Esophagus (tissue), 2 donors: ENCODE data around the gene SCN1A. TPM values are rescaled to one million over a fixed set of nuclear protein-coding genes. Genes with fewer than 3 reads are reported as not detected.

Experiments used
- H3K27ac ChIP-seq, 2 donors: one replicate each; pipeline ENCODE4 v1.5.1; 2013; ENCODE audit warnings: low read depth in 2 of 2, mild to moderate bottlenecking in 2 of 2, inconsistent platforms in 1 of 2, low read length in 1 of 2, moderate library complexity in 1 of 2
- H3K27me3 ChIP-seq, 2 donors: one replicate each; pipeline ENCODE4 v1.6.1; 2013; ENCODE audit warnings: low read length in 2 of 2, control low read depth in 1 of 2, mild to moderate bottlenecking in 1 of 2; ENCODE audit not compliant: insufficient read depth in 2 of 2, control insufficient read depth in 1 of 2
- H3K36me3 ChIP-seq, 2 donors: one replicate each; pipeline ENCODE4 v1.6.1; 2013; ENCODE audit warnings: low read length in 1 of 2; ENCODE audit not compliant: control insufficient read depth in 2 of 2, insufficient read depth in 2 of 2
- H3K4me1 ChIP-seq, 2 donors: one replicate each; pipeline ENCODE4 v1.6.1; 2013; ENCODE audit warnings: low read length in 1 of 2; ENCODE audit not compliant: control insufficient read depth in 2 of 2, insufficient read depth in 2 of 2
- H3K4me3 ChIP-seq, 2 donors: one replicate each; pipeline ENCODE4 v1.5.1; 2013; ENCODE audit warnings: low read length in 2 of 2, mild to moderate bottlenecking in 2 of 2, low read depth in 1 of 2, moderate library complexity in 1 of 2
- H3K9me3 ChIP-seq, 2 donors: one replicate each; pipeline ENCODE4 v1.6.1; 2013; ENCODE audit warnings: mild to moderate bottlenecking in 2 of 2, low read depth in 1 of 2, low read length in 1 of 2, moderate library complexity in 1 of 2; ENCODE audit not compliant: control insufficient read depth in 2 of 2, insufficient read depth in 1 of 2
- WGBS, 2 donors: extraction: QIAGEN DNeasy Blood & Tissue Kit; methylation state at CpG; one replicate each; pipeline ENCODE4 v1.1.7; 2013; 5-methylcytosine and 5-hydroxymethylcytosine counted together
- polyA plus RNA-seq, 2 donors: library from polyadenylated mRNA; stranded (reverse); fragments of 200-250 nt; gene quantifications; one replicate each; pipeline ENCODE4 v1.2.3, GENCODE V29; 2013
- donor health status: healthy with polysubstance abuse.
- donor health status: Bipolar disorder and iron deficiency.

SCN1A gene
- polyA plus RNA-seq, 2 donors, result not detected

DNA sequence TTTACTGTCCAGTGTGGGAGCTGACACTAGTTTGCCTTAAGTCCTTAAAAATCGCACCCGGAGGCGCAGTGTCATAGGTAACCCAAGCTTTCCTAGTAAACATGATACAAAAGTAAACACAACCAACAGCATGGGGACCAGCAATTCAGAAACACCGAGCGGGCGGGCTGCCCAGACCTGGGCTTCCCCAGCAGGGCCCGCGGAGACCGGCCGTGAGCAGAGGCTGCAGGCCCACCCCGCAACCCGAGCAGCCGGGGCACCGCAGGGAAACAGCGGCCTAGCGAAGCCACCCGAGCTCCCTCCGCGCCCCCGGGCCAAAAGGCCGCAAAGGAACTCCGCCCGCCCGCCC, 174.5 kb downstream of the SCN1A start:
- no peaks in the 10 kb centered on the region for H3K27me3 ChIP-seq
- H3K9me3 ChIP-seq, result no peaks in the 10 kb centered on the region
- H3K27ac ChIP-seq, result peak overlapping the region; percentile 76 to 93
- H3K36me3 ChIP-seq, result no peaks in the 10 kb centered on the region
- WGBS, 2 donors, result 0% methylated on average over 22 to 24 of the region's 24 CpGs
- peak overlapping the region; percentile 77 to 99 for H3K4me3 ChIP-seq
- no peaks in the 10 kb centered on the region for H3K4me1 ChIP-seq

DNA sequence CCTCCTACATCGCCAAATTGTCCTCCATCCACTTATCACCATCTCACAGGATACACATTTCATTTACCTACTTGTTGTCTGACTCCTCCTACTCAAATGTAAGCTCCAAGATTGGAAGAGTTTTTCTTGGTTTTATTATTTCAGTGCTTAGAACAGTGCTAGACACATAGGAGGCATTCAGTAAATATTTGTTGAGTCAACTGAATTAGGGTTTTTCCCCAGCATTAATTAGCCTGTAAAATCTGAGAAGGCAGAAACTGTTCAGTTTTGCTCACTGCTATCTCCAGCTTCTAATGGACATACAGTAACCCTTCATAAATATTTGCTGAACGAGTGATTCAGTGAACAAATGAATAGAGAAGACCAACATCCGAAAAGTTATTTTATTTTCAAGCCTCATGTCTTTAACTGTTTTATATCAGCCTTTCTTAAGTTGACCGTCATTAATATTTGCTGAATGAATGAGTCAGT, 175.0 kb downstream of the SCN1A start:
- H3K9me3 ChIP-seq, result no peaks in the 10 kb centered on the region
- no peak overlapping the region for H3K27ac ChIP-seq
- no peaks in the 10 kb centered on the region for H3K4me1 ChIP-seq
- H3K27me3 ChIP-seq, result no peaks in the 10 kb centered on the region
- no peaks in the 10 kb centered on the region for H3K36me3 ChIP-seq
- H3K4me3 ChIP-seq, result peak overlapping the region; percentile 77 to 99
- WGBS, 2 donors, result 13 to 16% methylated on average over 4 of the region's 4 CpGs

DNA sequence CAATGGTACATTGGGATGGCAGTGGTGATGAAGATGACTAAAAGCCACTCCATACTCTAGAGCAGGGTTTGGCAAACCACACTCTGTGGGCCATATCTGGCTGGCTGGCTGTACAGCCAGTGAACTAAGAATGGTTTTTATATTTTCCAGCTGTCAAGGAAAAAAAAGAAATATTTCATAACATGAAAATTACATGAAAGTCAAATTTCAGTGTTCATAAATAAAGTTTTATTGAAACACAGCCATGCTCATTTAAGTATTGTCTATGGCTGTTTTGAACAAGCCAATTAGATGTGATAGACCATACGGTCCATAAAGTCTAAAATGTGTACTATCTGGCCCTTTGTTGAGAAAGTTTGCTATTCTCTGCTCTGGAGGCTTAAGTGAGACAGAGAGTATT, 175.7 kb downstream of the SCN1A start:
- Histone ChIP-seq H3K27me3 (no peaks in the 10 kb centered on the region), H3K9me3 (no peaks in the 10 kb centered on the region), H3K27ac (no peak overlapping the region), H3K4me1 (no peaks in the 10 kb centered on the region), H3K36me3 (no peaks in the 10 kb centered on the region), H3K4me3 (no peak overlapping the region)
- WGBS, 2 donors, result 0% methylated on average over 1 of the region's 1 CpG

DNA sequence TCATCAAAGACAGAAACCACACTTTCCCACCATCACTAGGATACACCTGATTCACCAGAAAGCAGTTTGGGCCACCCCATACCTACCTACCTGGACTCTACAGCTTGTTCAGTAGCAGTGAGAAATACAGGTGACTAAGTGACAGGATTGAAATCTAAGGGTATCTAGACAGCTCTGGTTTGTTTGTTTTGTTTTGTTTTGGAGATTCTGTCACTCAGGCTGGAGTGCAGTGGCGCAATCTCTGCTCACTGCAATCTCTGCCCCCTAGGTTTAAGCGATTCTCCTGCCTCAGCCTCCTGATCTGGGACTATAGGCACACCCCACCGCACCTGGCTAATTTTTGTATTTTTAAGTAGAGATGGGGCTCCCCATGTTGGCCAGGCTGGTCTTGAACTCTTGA, 177.4 kb downstream of the SCN1A start:
- no peaks in the 10 kb centered on the region for H3K36me3 ChIP-seq
- WGBS, 2 donors, result 94 to 98% methylated on average over 3 of the region's 3 CpGs
- no peaks in the 10 kb centered on the region for H3K27me3 ChIP-seq
- H3K27ac ChIP-seq, result no peak overlapping the region
- H3K4me3 ChIP-seq, result no peak overlapping the region
- H3K4me1 ChIP-seq, result no peaks in the 10 kb centered on the region
- H3K9me3 ChIP-seq, result no peaks in the 10 kb centered on the region

DNA sequence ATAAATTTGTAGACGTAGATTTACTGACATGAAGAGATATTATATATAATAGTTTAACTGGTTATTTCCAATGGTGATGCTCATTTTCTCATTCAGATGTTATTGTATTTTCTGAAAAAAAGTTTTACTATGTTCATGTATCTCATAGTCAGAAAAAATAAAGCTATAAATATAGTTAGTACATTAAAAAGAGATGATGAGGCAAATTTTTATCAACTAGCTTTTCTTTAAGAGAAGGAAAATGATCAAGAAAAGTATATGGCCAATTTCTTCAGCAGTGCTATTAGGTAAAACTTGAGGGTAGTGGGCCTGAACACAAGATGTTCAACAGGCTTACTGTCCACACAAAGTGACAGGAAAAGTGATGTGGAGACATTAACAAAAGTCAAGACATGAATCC, 186.0 kb downstream of the SCN1A start:
- Histone ChIP-seq H3K36me3 (peaks cover 0 to 4% of the 10 kb centered on the region in 2 donors), H3K4me1 (no peaks in the 10 kb centered on the region), H3K9me3 (no peaks in the 10 kb centered on the region), H3K4me3 (no peak overlapping the region), H3K27ac (no peak overlapping the region), H3K27me3 (no peaks in the 10 kb centered on the region)
- WGBS, 2 donors, result 97 to 98% methylated on average over 1 of the region's 1 CpG

DNA sequence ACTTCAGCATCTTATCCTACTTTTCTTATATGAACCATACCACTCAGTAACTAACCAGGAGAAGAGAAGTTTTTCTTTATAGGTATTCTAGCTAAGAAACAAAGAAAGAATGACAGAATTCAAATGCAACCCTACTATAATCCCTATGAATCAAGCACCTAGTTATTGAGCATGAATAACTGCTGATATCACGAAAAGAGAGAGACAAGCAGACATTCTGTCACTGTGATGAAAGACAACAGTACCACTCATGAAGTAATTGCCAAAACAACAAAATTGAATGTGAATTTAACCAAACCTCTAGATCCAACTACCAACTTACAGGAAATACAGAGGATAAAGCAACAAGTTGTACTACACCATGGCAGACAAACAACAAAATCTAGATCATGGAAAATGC, 189.6 kb downstream of the SCN1A start:
- H3K4me3 ChIP-seq, result no peak overlapping the region
- H3K27ac ChIP-seq, result no peak overlapping the region
- H3K27me3 ChIP-seq, result no peaks in the 10 kb centered on the region
- WGBS, 2 donors, result 87 to 90% methylated on average over 1 of the region's 1 CpG
- no peaks in the 10 kb centered on the region for H3K9me3 ChIP-seq
- H3K36me3 ChIP-seq, result peaks cover 0 to 4% of the 10 kb centered on the region in 2 donors
- H3K4me1 ChIP-seq, result no peaks in the 10 kb centered on the region

Other genes with a start within 250 kb of the SCN1A start
- gene TTC21B, start 174.2 kb downstream of the SCN1A start, polyA plus RNA-seq, result 1 to 10 TPM; 3.0 to 3.2 TPM
- gene SCN9A, start 247.9 kb upstream of the SCN1A start, polyA plus RNA-seq, result under 1 TPM; 0.10 to 0.12 TPM